GM18498 (cell line): ENCODE measurements around the gene EYA2.

Source experiments
- ATAC-seq: cut with Tn5 transposase; IDR thresholded peaks from one replicate; pipeline ENCODE4 v1.9.1; 2021; ENCODE audit warnings: mild to moderate bottlenecking, moderate library complexity; ENCODE audit not compliant: unreplicated experiment

EYA2 gene

GRCh38 chr20:46998477-46999240, 104.0 kb downstream of the EYA2 start:
- no peak for ATAC-seq

- no peak for ATAC-seq
Observed at GRCh38 chr20:46999801-47000465, 105.3 kb downstream of the EYA2 start.

DNA sequence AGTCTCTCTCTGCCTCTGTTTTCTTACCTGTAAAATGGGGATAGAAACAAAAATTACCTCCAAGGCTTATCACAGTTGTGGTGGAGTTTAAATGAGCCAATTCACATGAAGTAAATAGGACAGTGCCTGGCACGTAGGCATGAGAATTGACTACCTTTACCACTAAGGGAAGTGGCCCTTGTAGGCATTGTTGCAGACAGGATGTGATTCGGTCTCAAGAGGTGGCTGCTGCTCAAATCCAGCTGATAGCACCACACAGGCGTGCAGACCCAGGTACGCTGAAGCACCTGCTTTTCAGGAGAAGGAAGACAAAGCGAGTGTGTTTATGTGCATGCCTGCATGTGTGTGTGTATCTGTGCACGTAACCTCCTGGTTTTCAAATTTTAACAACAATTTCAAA, 108.6 kb downstream of the EYA2 start:
- no peak for ATAC-seq

DNA sequence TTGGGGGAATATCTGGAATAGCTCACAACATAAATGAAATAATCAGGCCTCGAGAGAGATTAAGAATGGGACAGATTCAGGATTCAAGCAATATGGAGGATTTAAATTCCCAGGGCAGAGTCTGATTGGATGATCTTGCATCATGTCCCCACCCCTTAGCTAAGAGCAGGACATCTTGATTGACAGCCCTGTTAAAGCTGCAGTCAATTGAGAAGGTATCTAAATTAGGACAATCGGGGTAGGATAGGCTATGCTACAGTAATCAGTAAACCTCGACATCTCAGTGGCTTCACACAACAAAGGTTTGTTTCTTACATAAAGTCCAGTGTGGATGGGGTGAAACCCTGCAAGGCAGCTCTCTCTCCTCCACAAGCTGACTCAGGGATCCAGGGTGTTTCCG, 109.5 kb downstream of the EYA2 start:
- no peak for ATAC-seq

GRCh38 chr20:47007826-47008655, 113.4 kb downstream of the EYA2 start:
- ATAC-seq = no peak

DNA sequence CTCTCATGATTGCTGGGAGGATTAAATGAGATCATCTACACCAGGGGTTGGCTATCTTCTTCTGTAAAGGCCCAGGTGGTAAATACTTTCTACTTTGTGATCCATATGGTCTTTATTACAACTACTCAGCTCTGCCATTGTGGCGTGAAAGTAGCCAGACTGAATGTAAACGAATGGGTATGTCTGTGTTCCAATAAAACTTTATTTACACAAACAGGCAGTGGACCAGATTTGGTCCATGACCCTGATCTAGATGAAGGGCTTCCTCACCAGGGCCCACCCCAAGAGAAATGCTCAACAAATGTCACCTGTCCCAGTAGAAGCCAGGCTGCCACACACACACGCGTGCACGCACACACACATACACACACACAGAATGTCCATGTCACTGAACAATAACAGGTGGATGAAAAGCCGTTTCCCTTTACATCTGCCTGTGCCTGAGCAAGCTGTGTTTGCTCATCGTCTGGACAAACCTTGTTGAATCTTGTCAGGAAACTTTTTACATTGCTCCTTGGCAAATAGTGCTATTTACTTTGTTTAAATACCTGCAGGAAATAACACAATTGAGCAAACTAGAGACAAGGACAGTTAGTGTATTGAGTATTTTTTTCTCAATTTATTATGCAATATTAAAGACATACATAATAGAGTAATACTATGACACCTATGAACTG, 114.3 kb downstream of the EYA2 start:
- ATAC-seq = no peak

GRCh38 chr20:47009784-47010183, 115.1 kb downstream of the EYA2 start:
- ATAC-seq = no peak

- ATAC-seq = no peak
Observed at GRCh38 chr20:47011984-47012383, 117.3 kb downstream of the EYA2 start.

DNA sequence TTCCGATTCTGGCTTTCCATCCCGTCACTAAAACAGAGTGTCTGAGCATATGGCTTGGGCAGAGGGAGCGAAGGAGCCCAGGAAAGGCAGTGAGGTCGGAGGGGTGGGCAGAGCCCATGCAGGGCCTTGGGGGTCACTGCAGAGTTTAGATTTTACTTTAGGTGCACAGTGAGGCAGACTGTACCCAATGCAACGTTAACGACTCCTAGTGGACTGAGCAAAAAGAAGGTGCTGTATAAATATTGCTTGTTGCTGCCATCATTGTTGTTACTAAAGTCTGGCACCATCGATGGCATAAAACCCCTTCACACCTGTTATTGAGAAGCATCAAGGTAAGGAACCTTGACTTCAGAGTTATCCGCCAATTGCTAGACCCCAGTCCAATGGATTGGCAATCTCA, 119.0 kb downstream of the EYA2 start:
- ATAC-seq = no peak

GRCh38 chr20:47016068-47016664, 121.5 kb downstream of the EYA2 start:
- no peak for ATAC-seq

GRCh38 chr20:47018381-47018780, 123.7 kb downstream of the EYA2 start:
- ATAC-seq = no peak

- ATAC-seq = no peak
Observed at GRCh38 chr20:47019121-47019824, 124.6 kb downstream of the EYA2 start.

DNA sequence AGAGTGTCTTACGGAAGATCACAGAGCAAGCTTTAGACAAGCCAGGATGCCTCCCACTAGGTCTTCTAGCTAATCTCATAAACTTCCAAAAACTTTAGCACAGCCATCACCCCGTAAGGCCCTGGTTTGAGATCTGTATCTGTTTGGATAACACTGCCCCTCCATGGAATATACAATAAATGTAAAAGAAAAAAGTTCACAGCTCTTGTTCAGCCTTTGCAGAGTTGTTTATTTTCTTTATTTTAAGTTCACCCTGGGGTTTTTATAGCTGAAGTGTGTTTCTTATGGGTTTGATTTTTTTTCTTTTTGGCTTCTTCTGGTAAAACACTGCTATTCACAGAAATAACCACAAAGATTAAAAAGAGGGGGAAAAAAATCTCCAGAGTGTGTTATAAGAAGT, 125.6 kb downstream of the EYA2 start:
- ATAC-seq = no peak

GRCh38 chr20:47021850-47022249, 127.2 kb downstream of the EYA2 start:
- ATAC-seq = no peak

GRCh38 chr20:47024461-47024937, 129.9 kb downstream of the EYA2 start:
- ATAC-seq = no peak

- no peak for ATAC-seq
Observed at GRCh38 chr20:47027042-47027441, 132.4 kb downstream of the EYA2 start.

DNA sequence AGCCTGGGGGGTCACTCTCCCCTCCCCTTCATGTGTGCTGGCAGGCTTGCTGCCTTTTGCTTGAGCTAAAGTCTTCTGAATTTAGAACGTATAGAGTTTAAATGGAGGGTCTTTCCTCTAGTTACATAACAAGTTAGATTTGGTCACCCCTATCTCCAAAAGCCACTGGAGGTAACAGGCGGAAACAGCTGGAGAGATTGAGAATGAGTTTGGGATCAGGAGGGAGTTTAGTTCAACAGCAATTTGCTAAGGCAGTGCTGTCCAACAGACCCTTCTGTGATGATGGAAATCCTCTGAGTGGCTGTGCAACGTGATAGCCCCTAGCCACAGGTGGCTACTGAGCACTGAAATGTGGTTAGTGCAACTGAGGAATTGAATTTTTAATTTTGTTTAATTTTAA, 132.8 kb downstream of the EYA2 start:
- no peak for ATAC-seq

- no peak for ATAC-seq
Observed at GRCh38 chr20:47028487-47028886, 133.8 kb downstream of the EYA2 start.

- ATAC-seq = no peak
Observed at GRCh38 chr20:47029845-47030244, 135.2 kb downstream of the EYA2 start.

- no peak for ATAC-seq
Observed at GRCh38 chr20:47030271-47030810, 135.7 kb downstream of the EYA2 start.
